ENCODE data around the gene CYSTM1.

Gene CYSTM1

GRCh38 chr5:140261403-140262171 lies 86.6 kb downstream of the CYSTM1 start:
- no peak for DNase-seq

DNA sequence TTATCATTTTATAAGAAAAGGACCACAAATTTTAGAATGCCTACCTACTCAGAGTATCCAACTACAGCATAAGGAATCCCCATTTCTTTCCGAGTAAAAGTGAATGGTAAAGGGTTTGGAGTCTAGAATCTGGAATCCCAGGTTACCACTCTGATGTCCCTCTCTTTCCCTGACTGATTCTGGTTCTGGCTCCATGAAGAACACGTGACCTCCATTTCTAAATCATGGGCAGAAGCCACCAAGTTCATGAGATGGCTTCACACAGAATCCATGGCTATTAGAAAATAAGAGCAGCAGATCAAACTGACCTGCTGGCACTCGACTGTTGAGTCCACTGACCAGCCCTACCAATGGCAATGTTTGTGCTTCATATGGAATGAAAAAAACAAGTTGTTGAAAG lies 87.2 kb downstream of the CYSTM1 start:
- DNase-seq: no peak

DNA sequence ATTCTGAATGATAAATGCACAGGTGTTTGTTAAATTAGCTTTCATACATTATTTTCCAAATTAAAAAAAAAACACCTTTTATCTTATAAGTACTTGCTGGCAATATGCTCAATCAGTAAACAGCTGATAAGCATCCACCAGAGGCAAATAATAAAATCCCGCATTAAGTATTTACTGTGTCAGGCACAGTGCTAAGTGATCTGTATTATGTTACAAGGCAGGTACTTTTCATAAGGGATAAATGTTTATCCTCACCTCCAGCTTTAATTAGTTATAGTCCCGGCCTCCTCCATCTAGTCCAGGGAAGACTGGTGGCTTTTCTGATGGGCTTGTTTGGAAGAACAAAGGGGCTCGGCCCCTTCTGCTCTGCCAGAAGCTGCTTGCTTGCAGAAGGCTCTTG lies 87.9 kb downstream of the CYSTM1 start:
- no peak for DNase-seq

- DNase-seq: no peak
Observed at GRCh38 chr5:140265845-140266244, 90.9 kb downstream of the CYSTM1 start.

DNA sequence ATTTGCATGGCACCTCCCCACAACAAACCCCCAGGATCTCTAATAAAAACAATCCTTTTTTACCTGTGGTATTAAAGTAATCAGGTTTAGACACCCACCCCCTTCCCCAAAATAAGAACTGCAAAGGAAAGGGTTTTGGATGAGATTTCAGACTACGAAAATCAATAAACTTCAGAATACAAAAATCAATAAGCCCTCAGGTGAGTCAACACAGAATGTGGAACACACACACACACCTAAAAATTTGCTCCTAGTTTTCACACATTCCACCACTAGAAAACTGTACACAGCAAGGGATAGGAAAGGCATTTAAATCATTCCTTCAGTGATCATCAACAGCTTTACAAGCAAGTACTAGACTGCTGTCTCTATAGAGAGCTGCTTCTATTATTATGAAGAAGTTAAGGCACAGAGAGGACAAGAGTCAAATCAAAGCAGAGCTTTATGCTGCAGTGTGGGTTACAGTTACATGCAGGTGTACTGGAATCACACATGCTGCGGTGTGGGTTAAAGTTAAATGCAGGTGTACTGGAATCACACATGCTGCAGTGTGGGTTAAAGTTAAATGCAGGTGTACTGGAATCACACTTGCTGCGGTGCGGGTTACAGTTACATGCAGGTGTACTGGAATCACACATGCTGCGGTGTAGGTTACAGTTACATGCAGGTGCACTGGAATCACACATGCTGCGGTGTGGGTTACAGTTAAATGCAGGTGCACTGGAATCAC lies 91.6 kb downstream of the CYSTM1 start:
- DNase-seq: no peak

DNA sequence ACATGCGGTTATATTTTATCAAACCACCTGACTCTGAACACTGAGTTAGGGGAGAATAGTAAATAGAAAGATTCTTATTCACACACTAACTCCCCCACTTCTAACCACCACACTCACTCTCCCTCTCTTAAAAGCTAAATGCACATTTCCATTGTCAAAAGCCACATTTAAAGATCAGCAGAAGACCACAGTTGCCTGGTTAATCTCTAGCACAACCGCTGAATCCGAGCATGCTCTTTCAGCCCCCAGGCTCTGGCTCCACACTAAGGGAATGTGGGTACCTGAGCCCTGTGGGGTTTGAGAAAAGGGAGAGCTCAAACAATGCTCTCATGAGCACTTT lies 92.2 kb downstream of the CYSTM1 start:
- no peak for DNase-seq

GRCh38 chr5:140267559-140268018 lies 92.6 kb downstream of the CYSTM1 start:
- DNase-seq: no peak

DNA sequence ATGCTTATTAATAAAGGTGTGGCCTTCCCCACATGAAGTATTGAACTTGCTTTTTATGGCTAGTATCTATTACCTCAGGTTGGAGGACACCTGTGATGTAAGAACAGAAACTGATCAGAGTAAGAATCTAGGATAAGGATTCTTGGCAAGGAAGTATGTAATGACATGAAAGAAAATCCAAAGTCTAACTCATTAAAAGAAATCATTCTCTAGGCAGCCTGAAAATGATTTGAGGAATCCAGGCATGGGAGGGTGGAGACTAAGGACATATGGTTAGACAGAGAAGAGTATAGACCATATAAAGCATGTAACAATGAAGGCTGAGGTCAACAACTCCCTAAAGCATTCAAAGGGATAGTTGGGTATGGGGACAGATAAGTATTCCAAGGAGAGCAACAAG lies 95.0 kb downstream of the CYSTM1 start:
- no peak for DNase-seq

GRCh38 chr5:140273401-140273877 lies 98.5 kb downstream of the CYSTM1 start:
- no peak for DNase-seq

GRCh38 chr5:140275837-140276236 lies 100.8 kb downstream of the CYSTM1 start:
- no peak for DNase-seq

- no peak for DNase-seq
Observed at GRCh38 chr5:140282266-140282665, 107.3 kb downstream of the CYSTM1 start.

DNA sequence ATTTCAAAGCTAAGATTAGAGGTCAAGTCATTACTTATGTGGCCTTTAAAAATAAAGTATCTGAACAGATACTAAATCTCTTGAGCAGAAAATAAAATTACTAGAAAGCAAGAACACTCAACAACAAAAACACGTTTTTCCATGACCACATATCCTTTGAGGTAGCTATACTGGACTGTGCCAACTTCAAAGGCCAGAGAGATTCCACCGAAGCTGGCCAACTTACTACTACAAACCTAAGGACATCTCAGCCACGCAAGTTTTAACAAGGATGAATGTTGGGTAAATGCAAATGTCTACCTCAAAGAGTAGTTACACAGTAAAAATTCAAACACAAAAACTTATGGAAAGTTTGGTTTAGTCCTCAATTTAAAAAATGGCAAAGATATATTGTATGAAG lies 109.0 kb downstream of the CYSTM1 start:
- DNase-seq: no peak

DNA sequence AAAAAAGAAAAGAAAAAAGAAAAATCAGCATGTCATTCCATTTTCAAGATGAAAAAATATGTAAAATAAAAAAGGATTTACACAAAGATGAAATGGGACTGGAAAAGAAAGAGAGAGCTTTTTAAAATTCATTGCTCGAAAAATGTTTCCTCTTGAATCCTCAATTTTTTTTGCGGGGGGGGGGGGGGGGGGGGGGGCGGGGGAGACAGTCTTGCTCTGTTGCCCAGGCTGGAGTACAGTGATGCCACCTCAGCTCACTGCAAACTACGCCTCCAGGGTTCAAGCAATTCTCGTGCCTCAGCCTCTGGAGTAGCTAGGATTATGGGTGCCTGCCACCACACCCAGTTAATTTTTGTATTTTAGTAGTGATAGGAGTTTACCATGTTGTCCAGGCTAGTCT lies 111.4 kb downstream of the CYSTM1 start:
- no peak for DNase-seq

- DNase-seq: no peak
Observed at GRCh38 chr5:140287801-140288521, 113.0 kb downstream of the CYSTM1 start.

DNA sequence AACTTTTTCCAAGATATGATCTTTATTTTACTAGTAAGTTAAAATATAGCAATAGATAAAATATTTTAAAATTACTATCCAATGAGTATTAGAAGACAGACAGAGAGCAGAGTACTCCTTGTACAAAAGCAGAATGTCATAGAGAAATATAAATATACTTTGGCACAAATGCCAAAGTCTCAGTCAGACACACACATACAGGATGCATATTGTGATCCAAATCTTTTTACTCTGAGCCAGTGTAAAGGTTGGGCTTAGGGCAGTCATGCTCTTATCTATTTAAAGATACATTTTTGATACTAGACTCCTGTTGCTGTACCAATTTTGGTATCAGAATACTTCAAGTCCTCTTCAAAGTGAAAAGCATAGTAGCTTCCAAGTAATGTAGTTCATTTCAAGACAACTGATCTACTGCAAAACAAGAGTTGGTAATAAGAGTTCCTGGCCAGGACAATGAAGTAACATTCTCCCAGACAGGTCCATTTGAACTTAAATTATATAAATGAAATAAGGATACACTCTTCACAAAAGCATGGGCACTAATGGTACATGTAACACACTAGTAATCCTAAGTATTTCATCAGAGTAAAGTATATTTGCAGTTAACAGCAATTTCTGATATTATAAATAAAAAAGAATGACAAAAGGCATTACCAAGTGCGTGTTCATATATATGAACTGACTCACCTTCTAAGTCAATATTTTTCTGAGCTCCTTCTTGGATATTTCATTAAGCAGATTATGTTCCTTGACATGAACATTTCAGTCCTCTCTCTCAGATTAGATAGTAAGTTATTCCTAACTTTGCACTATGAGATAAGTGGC lies 117.4 kb downstream of the CYSTM1 start:
- no peak for DNase-seq
